Panc1 (cell line): ENCODE data around the gene TBC1D2. TPM values are rescaled to one million over a fixed set of nuclear protein-coding genes. Genes with fewer than 3 reads are reported as not detected.

Experiments
- ATAC-seq: fragments of 200-7000 bp; cut with Tn5 transposase; 2 replicates; pipeline ENCODE4 v1.9.1; 2020; ENCODE audit warnings: mild to moderate bottlenecking, moderate library complexity
- BruUV-seq: library from RNA; stranded (reverse); fragments of 400-500 nt; replicated peaks from 2 replicates; lab custom pipeline; 2021; lab: Mats Ljungman, UMichigan
- CTCF ChIA-PET: fragments of 300-600 bp; sonication (Branson Sonifier 250); formaldehyde crosslinking; loops from one replicate; lab custom pipeline; 2022; ENCODE audit warnings: antibody characterized with exemption; lab: Charles Lee
- POLR2A ChIA-PET: fragments of 300-600 bp; sonication (Branson Sonifier 250); formaldehyde crosslinking; loops from one replicate; lab custom pipeline; 2022; ENCODE audit warnings: antibody characterized with exemption; lab: Charles Lee
- DNase-seq: peaks from one replicate; pipeline ENCODE4 v3.0.0-alpha.2; 2010; ENCODE audit warnings: low read depth, low spot score
- H3K27ac ChIP-seq: 2 replicates; pipeline ENCODE4 v1.5.1; 2011; ENCODE audit warnings: mild to moderate bottlenecking, low read length, inconsistent platforms
- H3K27me3 ChIP-seq: fragments of 200-500 bp; sonication (Bioruptor generic); 2 replicates; pipeline ENCODE4 v1.6.0; 2014; ENCODE audit warnings: low read length, inconsistent platforms; ENCODE audit not compliant: control insufficient read depth, insufficient read depth
- H3K36me3 ChIP-seq: fragments of 200-500 bp; sonication (Bioruptor generic); 2 replicates; pipeline ENCODE4 v1.5.1; 2014; ENCODE audit warnings: inconsistent platforms, mild to moderate bottlenecking, low read length, moderate library complexity; ENCODE audit not compliant: control insufficient read depth, insufficient read depth
- H3K4me1 ChIP-seq: 2 replicates; pipeline ENCODE4 v1.5.1; 2011; ENCODE audit warnings: inconsistent platforms, mild to moderate bottlenecking, low read length, moderate library complexity; ENCODE audit not compliant: control insufficient read depth, insufficient read depth
- H3K4me3 ChIP-seq, 2 experiments: 2 replicates each; pipeline ENCODE4 v1.5.1; 2011 to 2012; ENCODE audit warnings: low read depth in 2 of 2, low read length in 2 of 2, mild to moderate bottlenecking in 2 of 2, inconsistent platforms in 1 of 2, moderate library complexity in 1 of 2
- H3K9me3 ChIP-seq: fragments of 200-500 bp; sonication (Bioruptor generic); 2 replicates; pipeline ENCODE4 v1.5.1; 2014; ENCODE audit warnings: low read depth, mild to moderate bottlenecking, inconsistent platforms, low read length, moderate library complexity; ENCODE audit not compliant: control insufficient read depth, insufficient read depth
- POLR2AphosphoS5 ChIP-seq: IDR thresholded peaks from 2 replicates; pipeline ENCODE4 v1.6.1; 2012; ENCODE audit warnings: mild to moderate bottlenecking, low read depth, low read length, moderate library complexity
- SIN3A ChIP-seq: IDR thresholded peaks from 2 replicates; pipeline ENCODE4 v1.6.1; 2012; ENCODE audit warnings: low read depth, mild to moderate bottlenecking, low read length, moderate library complexity, borderline replicate concordance; ENCODE audit not compliant: insufficient read depth
- TCF7L2 ChIP-seq: IDR thresholded peaks from 2 replicates; pipeline ENCODE4 v1.6.1; 2011; ENCODE audit warnings: mild to moderate bottlenecking, low read depth, low read length, inconsistent platforms
- in situ Hi-C: cut with HindIII; loops from 2 replicates; pipeline ENCODE4 v1.10.0; 2016; ENCODE audit warnings: low sequenced_read_pairs, low pct_unique_long_range_greater_than_20kb
- intact Hi-C: fragments of 100-400 bp; cut with micrococcal nuclease; formaldehyde crosslinking; loops from one replicate; pipeline ENCODE4 v1.10.0; 2022; ENCODE audit not compliant: unreplicated experiment
- total RNA-seq: library from RNA; stranded (reverse); gene quantifications from one replicate; pipeline ENCODE4 v1.2.1, GENCODE V29; 2021; ENCODE audit not compliant: unreplicated experiment
- TF ChIP-seq, protein P1 (sequence below): fragments of 450-650 bp; IDR thresholded peaks from 2 replicates; pipeline ENCODE4 v1.5.1; 2017; ENCODE audit warnings: mild to moderate bottlenecking
- TF ChIP-seq, protein P2 (sequence below), 2 experiments: IDR thresholded peaks; 2 replicates each; pipeline ENCODE4 v1.6.1; 2011 to 2012; ENCODE audit warnings: low read depth in 2 of 2, control low read depth in 1 of 2, low read length in 1 of 2, mild to moderate bottlenecking in 1 of 2, moderate library complexity in 1 of 2; ENCODE audit not compliant: insufficient read depth in 1 of 2

TBC1D2 gene
- total RNA-seq, 1 experiment from 2014 or later: 2.4 TPM

DNA sequence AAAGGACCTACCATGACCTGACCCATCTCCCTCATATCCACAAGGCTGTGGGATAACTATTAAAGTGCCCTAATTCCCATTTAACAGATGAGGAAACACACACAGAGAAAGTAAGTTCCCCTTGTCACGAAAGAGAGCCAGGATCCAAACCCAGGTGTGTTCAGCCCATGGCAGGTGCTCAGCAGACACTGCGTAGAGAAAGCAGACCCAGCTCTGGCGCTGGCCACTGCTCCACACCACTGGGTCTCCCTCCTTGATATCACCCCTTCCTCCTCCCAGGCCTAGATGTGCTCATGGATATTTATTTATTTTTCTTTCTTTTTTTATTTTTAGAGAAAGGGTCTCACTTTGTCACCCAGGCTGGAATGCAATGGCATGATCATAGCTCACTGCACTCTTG lies 39.1 kb downstream of the TBC1D2 start:
- Histone ChIP-seq H3K4me3 (no peak overlapping the region), H3K4me1 (no peaks in the 10 kb centered on the region), H3K27ac (no peak overlapping the region), H3K9me3 (no peaks in the 10 kb centered on the region), H3K27me3 (no peaks in the 10 kb centered on the region), H3K36me3 (no peaks in the 10 kb centered on the region)
- ChIA-PET CTCF (no interaction called here), POLR2A (no interaction called here)
- TF ChIP-seq, protein P1, sequence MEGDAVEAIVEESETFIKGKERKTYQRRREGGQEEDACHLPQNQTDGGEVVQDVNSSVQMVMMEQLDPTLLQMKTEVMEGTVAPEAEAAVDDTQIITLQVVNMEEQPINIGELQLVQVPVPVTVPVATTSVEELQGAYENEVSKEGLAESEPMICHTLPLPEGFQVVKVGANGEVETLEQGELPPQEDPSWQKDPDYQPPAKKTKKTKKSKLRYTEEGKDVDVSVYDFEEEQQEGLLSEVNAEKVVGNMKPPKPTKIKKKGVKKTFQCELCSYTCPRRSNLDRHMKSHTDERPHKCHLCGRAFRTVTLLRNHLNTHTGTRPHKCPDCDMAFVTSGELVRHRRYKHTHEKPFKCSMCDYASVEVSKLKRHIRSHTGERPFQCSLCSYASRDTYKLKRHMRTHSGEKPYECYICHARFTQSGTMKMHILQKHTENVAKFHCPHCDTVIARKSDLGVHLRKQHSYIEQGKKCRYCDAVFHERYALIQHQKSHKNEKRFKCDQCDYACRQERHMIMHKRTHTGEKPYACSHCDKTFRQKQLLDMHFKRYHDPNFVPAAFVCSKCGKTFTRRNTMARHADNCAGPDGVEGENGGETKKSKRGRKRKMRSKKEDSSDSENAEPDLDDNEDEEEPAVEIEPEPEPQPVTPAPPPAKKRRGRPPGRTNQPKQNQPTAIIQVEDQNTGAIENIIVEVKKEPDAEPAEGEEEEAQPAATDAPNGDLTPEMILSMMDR: no peak
- no peak for TF ChIP-seq TCF7L2
- TF ChIP-seq SIN3A: no peak
- TF ChIP-seq POLR2AphosphoS5: no peak
- TF ChIP-seq, protein P2, sequence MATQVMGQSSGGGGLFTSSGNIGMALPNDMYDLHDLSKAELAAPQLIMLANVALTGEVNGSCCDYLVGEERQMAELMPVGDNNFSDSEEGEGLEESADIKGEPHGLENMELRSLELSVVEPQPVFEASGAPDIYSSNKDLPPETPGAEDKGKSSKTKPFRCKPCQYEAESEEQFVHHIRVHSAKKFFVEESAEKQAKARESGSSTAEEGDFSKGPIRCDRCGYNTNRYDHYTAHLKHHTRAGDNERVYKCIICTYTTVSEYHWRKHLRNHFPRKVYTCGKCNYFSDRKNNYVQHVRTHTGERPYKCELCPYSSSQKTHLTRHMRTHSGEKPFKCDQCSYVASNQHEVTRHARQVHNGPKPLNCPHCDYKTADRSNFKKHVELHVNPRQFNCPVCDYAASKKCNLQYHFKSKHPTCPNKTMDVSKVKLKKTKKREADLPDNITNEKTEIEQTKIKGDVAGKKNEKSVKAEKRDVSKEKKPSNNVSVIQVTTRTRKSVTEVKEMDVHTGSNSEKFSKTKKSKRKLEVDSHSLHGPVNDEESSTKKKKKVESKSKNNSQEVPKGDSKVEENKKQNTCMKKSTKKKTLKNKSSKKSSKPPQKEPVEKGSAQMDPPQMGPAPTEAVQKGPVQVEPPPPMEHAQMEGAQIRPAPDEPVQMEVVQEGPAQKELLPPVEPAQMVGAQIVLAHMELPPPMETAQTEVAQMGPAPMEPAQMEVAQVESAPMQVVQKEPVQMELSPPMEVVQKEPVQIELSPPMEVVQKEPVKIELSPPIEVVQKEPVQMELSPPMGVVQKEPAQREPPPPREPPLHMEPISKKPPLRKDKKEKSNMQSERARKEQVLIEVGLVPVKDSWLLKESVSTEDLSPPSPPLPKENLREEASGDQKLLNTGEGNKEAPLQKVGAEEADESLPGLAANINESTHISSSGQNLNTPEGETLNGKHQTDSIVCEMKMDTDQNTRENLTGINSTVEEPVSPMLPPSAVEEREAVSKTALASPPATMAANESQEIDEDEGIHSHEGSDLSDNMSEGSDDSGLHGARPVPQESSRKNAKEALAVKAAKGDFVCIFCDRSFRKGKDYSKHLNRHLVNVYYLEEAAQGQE (IDR thresholded peaks at IDR 0.05; ENCODE audit: insufficient read depth in 1 of 2, low read depth in 2 of 2, low read length in 1 of 2): no peak
- ATAC-seq (no peak), DNase-seq (no peak)
- no TSS peak for BruUV-seq
- intact Hi-C loops (no loop called here), in situ Hi-C loops (no loop called here)

GRCh38 chr9:98215821-98216220 lies 39.6 kb downstream of the TBC1D2 start:
- ATAC-seq (peak; percentile 86), DNase-seq (no peak)
- H3K4me1 ChIP-seq: no peaks in the 10 kb centered on the region
- no peaks in the 10 kb centered on the region for H3K9me3 ChIP-seq
- H3K27me3 ChIP-seq: no peaks in the 10 kb centered on the region
- in situ Hi-C loops (no loop called here), intact Hi-C loops (no loop called here)
- POLR2A ChIA-PET: no interaction called here
- CTCF ChIA-PET: no interaction called here
- BruUV-seq: no TSS peak
- TF ChIP-seq POLR2AphosphoS5: no peak
- TF ChIP-seq, protein P1: peak; percentile 69; the same call in 1 of the 2 replicates
- TF ChIP-seq, protein P2 (IDR thresholded peaks at IDR 0.05; ENCODE audit: insufficient read depth in 1 of 2, low read depth in 2 of 2, low read length in 1 of 2): no peak
- TF ChIP-seq SIN3A: no peak
- peak; percentile 82 for TF ChIP-seq TCF7L2
- H3K4me3 ChIP-seq: no peak overlapping the region
- no peak overlapping the region for H3K27ac ChIP-seq
- H3K36me3 ChIP-seq: no peaks in the 10 kb centered on the region
